ENCODE measurements around the gene TSC22D2.
"Not testable (repeated sequence)": the region's sequence is repeated elsewhere in the genome, so short reads cannot be mapped to it uniquely, and the experiment has no call there.

The TSC22D2 gene

DNA sequence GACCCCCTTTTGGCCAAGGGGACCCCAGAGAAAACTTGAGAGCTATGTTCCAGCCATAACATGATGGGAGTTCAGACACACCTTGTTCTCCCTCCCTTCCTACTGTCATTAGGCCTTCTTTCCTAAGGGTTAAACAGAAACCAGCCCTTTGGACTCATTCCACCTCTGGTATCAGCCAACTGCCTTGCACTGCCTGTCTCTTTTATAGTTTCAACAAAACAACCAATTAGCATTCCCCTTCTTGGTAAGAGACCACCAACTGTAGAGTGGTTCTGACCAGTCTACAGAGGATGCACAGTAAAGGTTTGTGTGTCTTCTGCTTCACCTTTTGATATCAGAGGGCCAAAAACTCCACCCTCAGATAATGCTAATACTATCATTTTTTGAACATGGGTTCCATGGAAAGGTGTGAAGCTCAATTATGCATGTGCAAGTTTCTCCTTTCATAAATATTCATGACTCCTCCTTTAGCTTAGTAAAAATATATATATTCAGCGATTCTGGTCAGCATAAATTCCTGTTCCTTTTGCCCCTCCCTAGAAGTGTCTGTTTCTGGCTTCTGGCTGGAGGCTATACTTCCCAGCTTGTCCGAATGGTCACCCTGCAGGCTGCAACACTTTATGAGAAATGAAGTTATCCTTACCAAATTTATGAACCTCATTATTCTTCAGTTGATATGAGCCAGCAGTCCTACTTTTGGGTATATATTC, 82.3 kb downstream of the TSC22D2 start:
- no peak for DNase-seq (ENCODE audit: low read depth, low spot score)

DNA sequence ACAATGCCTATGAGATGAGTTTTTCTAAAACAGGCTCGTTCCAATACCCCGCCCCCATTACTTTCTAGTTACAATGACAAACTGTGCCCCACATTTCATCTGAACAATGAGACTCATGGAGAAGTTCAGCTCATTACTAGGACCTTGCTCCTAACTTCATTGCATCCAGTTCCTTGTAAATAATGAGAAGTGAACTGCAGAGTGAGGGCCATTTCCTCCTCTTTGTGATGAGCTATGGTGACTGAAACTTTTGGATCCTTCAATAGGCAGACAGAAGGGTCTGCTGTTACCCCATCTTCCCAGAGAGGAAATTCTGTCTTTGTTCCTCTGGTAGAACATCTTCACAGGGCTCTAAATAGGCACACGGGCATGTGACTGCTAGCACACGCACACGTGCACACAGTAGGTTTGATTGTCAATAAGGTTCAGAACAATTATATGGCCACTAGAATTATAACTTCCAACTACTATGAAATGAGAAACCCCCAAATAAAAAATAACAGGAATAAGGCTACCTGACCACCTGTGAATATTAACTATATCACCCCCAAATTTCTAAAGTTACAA, 86.4 kb downstream of the TSC22D2 start:
- no peak for DNase-seq (ENCODE audit: low read depth, low spot score)

DNA sequence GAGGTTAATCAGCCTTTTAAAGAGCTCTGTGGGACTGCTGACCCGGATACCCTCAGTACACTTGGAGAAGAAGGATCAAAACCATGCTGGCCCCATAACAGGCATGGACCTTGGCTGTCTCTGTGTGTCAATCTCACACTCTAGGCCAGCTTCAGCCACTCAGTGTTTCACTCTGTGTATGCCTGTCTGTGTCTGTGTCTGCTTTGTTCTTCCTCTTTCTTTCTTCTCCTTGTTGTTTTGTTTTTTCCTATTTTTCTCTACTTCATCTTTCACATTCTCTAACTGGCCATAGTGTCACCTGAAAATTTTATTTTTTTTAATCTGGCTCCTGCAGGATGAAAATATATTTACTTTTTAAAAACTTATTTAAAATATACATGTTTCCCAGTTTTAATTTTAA, 87.1 kb downstream of the TSC22D2 start:
- DNase-seq (ENCODE audit: low read depth, low spot score): no peak

DNA sequence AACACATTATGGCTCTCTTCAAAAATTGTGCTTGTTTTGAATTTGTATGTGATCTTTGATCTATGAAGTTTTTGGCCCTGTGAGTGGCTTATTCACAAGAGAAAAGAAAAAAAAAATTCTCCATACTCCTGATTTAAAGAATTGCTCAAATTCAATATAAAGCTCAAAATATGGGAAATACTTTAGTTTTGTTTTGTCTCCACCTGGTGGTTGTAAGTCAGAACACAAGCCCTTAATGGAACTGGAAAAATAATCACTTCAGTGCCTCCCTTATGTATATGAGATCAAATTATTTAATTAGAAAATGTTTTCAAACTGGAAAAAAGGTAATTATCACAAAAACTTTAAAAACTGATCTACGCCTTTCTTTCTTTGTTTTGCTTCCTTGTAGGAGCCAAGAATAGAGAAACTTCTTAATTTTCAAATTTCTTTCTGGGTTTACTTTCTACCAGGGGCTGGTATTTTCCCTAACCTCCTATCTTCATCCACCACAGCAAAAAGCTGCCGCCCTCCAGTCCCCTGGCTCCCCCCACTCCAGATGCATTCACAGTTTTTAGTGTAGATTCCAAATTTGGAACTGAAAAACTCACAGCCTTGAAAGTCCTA, 87.6 kb downstream of the TSC22D2 start:
- no peak for DNase-seq (ENCODE audit: low read depth, low spot score)

DNA sequence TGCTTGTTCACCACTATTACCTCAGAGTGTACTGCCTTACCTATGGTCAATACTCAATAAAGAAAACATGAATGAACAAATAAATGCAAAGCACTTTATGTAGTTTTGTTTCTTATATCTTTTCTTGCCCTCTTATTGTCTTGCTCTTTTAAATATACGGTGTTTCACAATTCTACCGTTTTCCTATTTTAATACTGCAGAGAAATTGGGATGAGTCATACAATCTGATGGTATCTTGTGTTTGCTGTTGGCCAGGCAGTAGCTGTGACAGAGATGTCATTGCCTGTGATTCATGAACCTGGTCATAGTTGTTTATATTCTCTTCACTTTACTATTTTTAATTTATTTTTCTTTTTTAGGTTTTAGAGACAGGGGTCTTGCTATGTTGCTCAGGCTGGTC, 89.9 kb downstream of the TSC22D2 start:
- DNase-seq (ENCODE audit: low read depth, low spot score): no peak

DNA sequence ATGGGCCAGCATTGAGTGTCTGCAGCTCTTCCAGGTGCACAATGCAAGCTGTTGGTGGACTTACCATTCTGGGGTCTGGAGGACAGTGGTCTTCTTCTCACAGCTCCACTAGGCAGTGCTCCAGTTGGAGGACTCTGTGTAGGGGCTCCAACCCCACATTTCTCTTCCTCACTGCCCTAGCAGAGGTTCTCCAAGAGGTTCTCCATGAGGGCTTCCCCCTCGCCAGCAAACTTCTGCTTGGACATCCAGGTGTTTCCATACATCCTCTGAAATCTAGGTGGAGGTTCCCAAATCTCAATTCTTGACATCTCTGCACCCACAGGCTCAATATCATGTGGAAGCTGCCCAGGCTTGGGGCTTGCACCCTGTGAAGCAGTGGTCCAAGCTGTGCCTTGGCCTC, 92.9 kb downstream of the TSC22D2 start:
- DNase-seq (ENCODE audit: low read depth, low spot score): not testable (repeated sequence)

DNA sequence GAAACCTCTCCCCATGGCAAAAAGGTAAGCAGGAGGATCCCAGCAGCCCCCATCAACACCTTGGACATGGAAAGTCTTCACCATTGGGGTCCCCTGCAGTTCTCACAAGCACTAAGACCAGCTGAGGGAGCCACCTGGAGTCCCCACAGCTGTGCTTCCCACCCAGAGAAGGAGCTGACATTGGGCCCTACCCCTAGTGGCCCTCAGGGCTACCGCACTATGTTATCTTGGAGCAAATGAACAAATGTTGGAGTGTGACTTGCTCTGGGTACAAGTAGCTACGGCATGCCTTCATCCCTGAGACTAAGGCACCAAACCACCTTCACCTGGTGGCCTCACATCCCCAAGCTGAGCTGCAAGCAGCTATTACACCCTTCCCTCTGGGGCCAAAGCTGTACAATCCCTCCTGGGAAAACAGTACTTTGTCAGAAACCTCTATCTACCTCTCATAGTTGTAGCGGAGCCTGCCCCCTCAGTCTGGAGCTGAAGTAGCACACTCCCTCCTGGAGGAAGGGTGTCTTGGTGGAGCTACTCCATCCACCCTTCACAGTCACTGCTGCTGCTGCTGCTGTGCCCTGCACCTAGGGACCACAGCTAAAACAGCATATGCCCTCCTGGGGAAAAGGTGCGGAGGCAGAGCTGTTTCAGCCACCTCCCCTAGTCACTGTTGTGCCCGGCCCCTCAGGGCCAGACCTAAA, 95.5 kb downstream of the TSC22D2 start:
- DNase-seq (ENCODE audit: low read depth, low spot score): no peak

DNA sequence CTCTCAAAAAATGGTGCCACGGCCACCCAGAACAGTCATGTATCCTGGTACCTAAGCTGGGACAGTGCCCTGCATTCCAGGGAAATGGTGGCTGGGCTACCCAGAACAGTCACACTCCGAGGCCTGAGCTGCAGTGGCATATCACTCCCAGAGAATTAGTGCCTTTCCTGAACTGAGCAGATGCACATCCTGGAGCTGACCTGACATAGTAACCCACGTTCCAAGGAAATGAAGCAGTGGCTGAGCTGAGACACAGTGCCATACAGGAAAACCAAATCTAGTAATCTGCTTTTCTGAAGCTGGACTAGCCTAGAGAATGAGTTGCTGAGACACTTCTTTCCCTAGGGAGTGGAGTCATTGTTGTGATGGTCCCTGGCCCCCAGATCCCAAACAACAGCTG, 96.4 kb downstream of the TSC22D2 start:
- DNase-seq (ENCODE audit: low read depth, low spot score): no peak

DNA sequence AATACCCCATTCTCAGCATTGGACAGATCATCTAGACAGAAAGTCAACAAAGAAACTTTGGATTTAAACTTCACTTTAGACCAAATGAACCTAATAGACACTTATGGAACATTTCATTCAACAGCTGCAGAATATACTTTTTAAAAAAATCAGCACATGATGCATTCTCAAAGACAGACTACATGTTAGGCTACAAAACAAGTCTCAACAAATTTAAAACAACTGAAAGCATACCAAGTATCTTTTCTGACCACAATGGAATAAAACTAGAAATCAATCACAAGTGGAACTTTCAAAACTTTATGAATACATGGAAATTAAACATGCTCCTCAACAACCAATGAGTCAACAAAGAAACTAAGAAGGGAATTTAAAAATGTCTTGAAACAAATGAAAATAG, 100.3 kb downstream of the TSC22D2 start:
- no peak for DNase-seq (ENCODE audit: low read depth, low spot score)

DNA sequence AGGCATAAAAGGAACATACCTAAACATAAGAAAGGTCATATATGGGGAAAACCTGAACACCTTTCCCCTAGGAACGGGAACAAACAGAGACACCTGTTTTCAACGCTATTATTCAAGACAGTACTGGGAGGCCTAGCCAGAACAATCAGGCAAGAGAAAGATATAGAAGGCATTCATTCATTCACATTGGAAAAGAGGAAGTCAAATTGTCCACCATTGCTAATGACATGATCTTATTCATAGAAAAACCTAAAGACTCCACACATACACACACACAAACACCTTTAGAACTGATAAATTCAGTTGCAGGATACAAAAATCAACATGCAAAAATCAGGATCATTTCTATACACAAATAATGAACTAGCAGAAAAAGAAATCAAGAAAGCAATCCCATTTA, 101.7 kb downstream of the TSC22D2 start:
- DNase-seq (ENCODE audit: low read depth, low spot score): no peak

DNA sequence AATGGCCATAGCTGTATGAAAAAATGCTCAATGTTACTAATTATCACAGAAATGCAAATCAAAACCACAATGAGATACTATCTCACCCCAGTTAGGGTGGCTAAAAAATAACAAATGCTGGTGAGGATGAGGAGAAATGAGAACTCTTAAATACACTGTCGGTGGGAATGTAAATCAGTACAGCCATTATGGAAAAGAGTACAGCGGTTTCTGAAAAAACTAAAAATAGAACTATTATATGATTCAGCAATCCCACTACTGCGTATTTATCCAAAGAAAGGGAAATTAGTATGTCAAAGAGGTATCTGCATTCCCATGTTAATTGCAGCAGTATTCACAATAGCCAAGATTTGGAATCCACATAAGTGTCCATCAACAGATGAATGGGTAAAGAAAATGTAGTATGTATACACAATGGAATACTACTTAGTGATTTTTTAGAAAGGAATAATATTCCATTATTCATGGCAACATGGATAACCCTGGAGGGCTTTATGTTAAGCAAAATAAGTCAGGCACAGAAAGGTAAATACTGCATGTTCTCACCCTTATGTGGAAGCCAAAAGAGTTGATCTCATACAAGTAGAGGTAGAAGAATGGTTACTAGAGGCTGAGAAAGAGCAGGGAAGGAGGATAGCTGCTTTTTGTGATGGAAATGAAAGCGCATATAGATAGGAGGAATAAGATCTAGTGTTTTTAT, 103.2 kb downstream of the TSC22D2 start:
- DNase-seq (ENCODE audit: low read depth, low spot score): no peak

DNA sequence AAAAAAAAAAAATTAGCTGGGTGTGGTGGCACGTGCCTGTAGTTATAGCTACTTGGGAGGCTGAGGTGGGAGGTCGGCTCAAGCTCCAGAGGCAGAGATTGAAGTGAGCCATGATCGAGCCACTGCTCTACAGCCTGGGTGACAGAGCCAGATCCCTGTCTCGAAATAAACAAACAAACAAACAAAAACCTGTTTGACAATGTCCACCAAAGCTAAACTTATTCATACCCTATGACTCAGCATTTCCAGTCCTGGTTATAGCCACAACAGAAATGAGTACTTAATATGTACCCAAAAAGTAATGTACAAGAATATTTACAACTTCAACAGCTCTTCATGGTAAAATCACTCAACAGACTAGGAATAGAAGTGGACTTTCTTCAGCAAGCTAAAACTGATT, 107.1 kb downstream of the TSC22D2 start:
- no peak for DNase-seq (ENCODE audit: low read depth, low spot score)
